ENCODE measurements around the gene RHBDF2. TPM values are rescaled to one million over a fixed set of nuclear protein-coding genes. Genes with fewer than 3 reads are reported as not detected.
A peak's percentile ranks its signal among the peaks of the same experiment; 100 is the strongest.

Gene RHBDF2
- total RNA-seq, 1 donor from 2014 or later: 30.7 TPM

- FAIRE-seq (no peak), DNase-seq (ENCODE audit: low read depth) (no peak)
- H3K4me3 Mint-ChIP-seq (ENCODE audit: unreplicated experiment): no peak overlapping the region
- no peaks in the 10 kb centered on the region for H4K20me1 ChIP-seq (ENCODE audit: insufficient read depth, low read length)
- no peak overlapping the region for H3K4me3 ChIP-seq (ENCODE audit: insufficient read depth, low read depth, low read length)
- no peak overlapping the region for H3K27ac ChIP-seq (ENCODE audit: low read depth, low read length)
- no peaks in the 10 kb centered on the region for H3K79me2 ChIP-seq (ENCODE audit: insufficient read depth, low read length)
- H3K9me3 Mint-ChIP-seq (ENCODE audit: unreplicated experiment): no peaks in the 10 kb centered on the region
- peak overlapping the region; percentile 16 for H2AFZ ChIP-seq (ENCODE audit: low read depth, low read length)
- peaks cover 45% of the 10 kb centered on the region for H3K4me1 ChIP-seq (ENCODE audit: insufficient read depth, low read length)
- no peak overlapping the region for H3K27ac Mint-ChIP-seq (ENCODE audit: unreplicated experiment)
- H3K9me3 ChIP-seq (ENCODE audit: insufficient read depth, low read depth, low read length): no peaks in the 10 kb centered on the region
- H3K36me3 ChIP-seq (ENCODE audit: insufficient read depth, low read length): no peaks in the 10 kb centered on the region
- peak overlapping the region; percentile 3 for H3K9ac ChIP-seq (ENCODE audit: low read length)
- peaks cover 7% of the 10 kb centered on the region for H3K27me3 ChIP-seq (ENCODE audit: insufficient read depth, low read length)
- TF ChIP-seq EZH2 (IDR thresholded peaks at IDR 0.05; ENCODE audit: insufficient read depth, low read length): no peak
- no peak for TF ChIP-seq CTCF (IDR thresholded peaks at IDR 0.05; ENCODE audit: insufficient read depth, low read depth, low read length)
- peak overlapping the region; percentile 24 for H3K4me2 ChIP-seq (ENCODE audit: low read length)
- H3K4me1 Mint-ChIP-seq (ENCODE audit: low read depth, unreplicated experiment): peaks cover 33% of the 10 kb centered on the region
- H3K27me3 Mint-ChIP-seq (ENCODE audit: low read depth, unreplicated experiment): peaks cover 23% of the 10 kb centered on the region
- peaks cover 2% of the 10 kb centered on the region for H3K36me3 Mint-ChIP-seq (ENCODE audit: low read depth, unreplicated experiment)
Measured at GRCh38 chr17:76544546-76545365, 43.5 kb upstream of the RHBDF2 start.

- Histone ChIP-seq H3K79me2 (ENCODE audit: insufficient read depth, low read length) (no peaks in the 10 kb centered on the region), H3K9ac (ENCODE audit: low read length) (peak overlapping the region; percentile 3), H3K27ac (ENCODE audit: low read depth, low read length) (no peak overlapping the region), H3K9me3 (ENCODE audit: insufficient read depth, low read depth, low read length) (no peaks in the 10 kb centered on the region), H3K4me1 (ENCODE audit: insufficient read depth, low read length) (peaks cover 45% of the 10 kb centered on the region), H3K36me3 (ENCODE audit: insufficient read depth, low read length) (no peaks in the 10 kb centered on the region), H3K4me2 (ENCODE audit: low read length) (peak overlapping the region; percentile 24), H3K4me3 (ENCODE audit: insufficient read depth, low read depth, low read length) (no peak overlapping the region), H2AFZ (ENCODE audit: low read depth, low read length) (peak overlapping the region; percentile 16), H4K20me1 (ENCODE audit: insufficient read depth, low read length) (no peaks in the 10 kb centered on the region), H3K27me3 (ENCODE audit: insufficient read depth, low read length) (peaks cover 10% of the 10 kb centered on the region)
- Mint-ChIP-seq H3K27me3 (ENCODE audit: low read depth, unreplicated experiment) (peaks cover 26% of the 10 kb centered on the region), H3K4me1 (ENCODE audit: low read depth, unreplicated experiment) (peaks cover 30% of the 10 kb centered on the region), H3K36me3 (ENCODE audit: low read depth, unreplicated experiment) (peaks cover 2% of the 10 kb centered on the region), H3K9me3 (ENCODE audit: unreplicated experiment) (no peaks in the 10 kb centered on the region), H3K4me3 (ENCODE audit: unreplicated experiment) (peak overlapping the region; percentile 7), H3K27ac (ENCODE audit: unreplicated experiment) (peak overlapping the region; percentile 24)
- DNase-seq (ENCODE audit: low read depth): no peak
- no peak for FAIRE-seq
- TF ChIP-seq EZH2 (IDR thresholded peaks at IDR 0.05; ENCODE audit: insufficient read depth, low read length): no peak
- no peak for TF ChIP-seq CTCF (IDR thresholded peaks at IDR 0.05; ENCODE audit: insufficient read depth, low read depth, low read length)
Measured at GRCh38 chr17:76543826-76544545, 42.8 kb upstream of the RHBDF2 start.
